Right forelimb (tissue), 1 donor: ENCODE data around the gene ASPN.
"Not testable (repeated sequence)": the region's sequence is repeated elsewhere in the genome, so short reads cannot be mapped to it uniquely, and the experiment has no call there.

Source experiments
- DNase-seq: peaks from one replicate; pipeline ENCODE4 v3.0.0-alpha.2; 2018

Gene ASPN

GRCh38 chr9:92467041-92467440 is 15.3 kb downstream of the ASPN start:
- DNase-seq: no peak

GRCh38 chr9:92463984-92464383 is 18.3 kb downstream of the ASPN start:
- DNase-seq: no peak

DNA sequence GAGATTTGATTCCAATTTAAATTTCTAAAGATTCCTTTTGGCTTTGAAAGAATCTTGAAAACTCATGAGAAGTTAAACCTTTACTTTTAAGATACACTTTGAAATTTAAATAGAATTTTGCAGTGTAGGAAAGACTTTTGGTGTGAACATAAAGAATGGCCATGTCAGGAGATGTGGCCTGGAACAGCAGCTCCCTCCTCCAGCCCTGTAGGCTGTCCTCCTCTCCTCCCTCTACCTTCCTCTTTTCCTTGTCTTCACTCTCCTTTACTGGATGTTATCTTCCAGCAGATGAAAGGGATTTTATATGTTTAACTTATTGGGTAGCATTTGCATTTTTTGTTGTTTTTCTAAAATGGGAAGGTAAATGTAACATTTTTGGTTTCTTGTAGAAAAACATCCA is 18.9 kb downstream of the ASPN start:
- DNase-seq: no peak

DNA sequence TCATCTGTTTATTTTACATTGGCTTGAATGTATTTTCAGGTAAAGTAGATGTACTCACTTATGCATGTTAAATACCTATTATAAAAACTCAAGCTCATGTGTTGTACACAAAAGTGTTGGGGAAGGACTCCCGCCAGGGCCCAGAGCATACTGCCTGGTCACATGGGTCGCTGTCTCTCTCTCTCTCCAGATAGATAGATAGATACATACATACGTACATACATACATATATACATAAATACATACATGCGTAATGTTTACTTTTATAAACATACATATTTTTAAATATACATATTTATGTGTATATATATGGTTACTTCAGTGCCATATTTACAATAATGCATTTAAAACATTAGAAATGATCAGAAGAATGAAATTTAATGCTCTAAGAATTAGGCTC is 24.7 kb downstream of the ASPN start:
- no peak for DNase-seq

- no peak for DNase-seq
These were observed 27.1 kb downstream of the ASPN start for GRCh38 chr9:92455217-92455616.

- DNase-seq: no peak
These were observed 35.8 kb downstream of the ASPN start for GRCh38 chr9:92446536-92446935.

DNA sequence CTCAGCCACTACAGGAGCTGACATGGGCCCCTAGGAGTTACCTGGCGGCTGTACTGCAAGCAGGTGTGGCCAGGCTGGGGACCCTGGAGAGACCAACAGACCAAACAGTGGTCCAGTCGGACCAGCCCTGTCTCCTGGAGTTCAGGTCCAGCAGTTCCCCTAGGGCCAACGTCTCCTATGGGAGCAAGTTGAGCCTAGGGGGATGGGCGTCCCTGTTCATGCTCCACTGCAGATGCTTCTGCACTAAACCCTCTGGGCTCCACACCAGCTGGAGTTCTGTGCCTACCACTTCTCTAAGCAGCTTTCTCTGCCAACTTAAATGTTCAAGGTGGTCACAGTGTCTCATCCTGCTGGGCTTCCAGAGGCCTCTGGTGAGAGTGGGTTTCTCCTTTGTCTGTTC is 37.5 kb downstream of the ASPN start:
- no peak for DNase-seq

DNA sequence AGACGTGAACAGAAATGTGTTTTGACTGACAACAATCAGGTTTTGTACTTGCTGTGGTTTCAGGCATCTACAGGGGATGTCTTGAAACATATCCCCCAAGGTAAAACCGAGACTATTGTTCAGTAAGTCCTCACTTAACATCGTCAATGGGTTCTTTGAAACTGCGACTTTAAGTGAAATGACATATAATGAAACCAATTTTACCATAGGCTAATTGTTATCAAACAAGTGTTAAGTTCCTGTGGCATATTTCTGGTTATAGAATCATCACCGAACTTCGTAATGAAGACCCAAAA is 41.6 kb downstream of the ASPN start:
- DNase-seq: no peak

- no peak for DNase-seq
These were observed 42.2 kb downstream of the ASPN start for GRCh38 chr9:92439921-92440750.

DNA sequence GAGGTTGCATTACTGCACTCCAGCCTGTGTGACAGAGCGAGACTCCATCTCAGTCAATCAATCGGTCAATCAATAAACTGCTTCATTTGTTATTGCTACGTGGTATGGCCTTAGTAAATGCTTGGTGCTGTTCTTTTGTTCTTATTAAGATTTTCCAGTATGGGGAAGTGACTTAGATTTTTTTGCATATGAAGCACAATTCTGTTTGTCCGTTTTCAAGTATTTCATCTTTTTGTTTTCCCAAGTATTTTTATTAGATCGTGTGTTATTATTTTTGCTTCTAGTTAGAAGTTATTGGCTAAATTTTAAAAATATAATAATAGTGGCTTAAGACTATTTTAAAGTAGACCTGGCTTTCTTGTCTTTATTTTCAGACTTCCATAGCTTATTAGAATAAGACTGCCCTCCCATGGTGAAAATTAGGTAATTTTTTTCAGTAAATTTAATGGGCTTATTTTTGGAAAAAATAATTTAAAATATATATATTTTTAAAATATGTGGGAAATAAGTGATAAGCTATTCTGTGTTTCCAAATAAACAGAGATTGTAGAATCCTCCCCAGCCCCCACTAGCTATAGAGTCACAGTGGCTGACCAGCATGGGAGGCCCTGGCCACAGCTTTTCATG is 43.3 kb downstream of the ASPN start:
- DNase-seq: no peak

- DNase-seq: no peak
These were observed 47.0 kb downstream of the ASPN start for GRCh38 chr9:92435263-92435662.

GRCh38 chr9:92432972-92433548 is 49.2 kb downstream of the ASPN start:
- DNase-seq: no peak

- DNase-seq: no peak
These were observed 50.0 kb downstream of the ASPN start for GRCh38 chr9:92432350-92432749.

- DNase-seq: no peak
These were observed 52.5 kb downstream of the ASPN start for GRCh38 chr9:92429836-92430235.

DNA sequence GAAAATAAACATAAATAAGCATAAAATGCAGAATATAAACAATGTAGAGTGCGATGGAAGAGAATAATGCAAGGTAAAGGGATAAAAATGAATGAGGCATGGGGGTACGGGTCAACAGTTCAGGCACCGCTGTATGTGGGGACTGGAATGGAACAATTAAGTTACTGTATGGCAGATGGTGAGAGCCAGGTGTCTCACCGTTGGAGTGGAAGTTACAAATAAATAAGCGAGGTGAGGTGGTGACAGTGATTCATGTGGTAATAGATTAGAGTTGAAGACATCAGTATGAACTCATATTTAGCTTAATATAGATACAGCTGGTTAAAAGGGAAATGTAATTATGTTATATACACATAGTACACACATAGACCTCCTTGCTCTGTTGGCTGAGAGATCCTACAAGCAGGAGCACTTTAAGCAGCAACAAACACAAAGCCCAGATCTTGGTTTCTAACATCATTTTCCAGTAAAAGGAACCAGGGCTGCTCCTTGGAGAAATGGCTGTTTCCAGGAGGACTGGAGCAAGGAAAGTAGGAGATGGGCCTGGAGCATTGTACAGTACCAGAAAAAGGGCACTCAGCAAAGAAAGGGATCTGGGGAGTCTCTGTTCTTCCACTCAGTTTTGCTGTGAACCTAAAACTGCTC is 55.7 kb downstream of the ASPN start:
- DNase-seq: no peak

DNA sequence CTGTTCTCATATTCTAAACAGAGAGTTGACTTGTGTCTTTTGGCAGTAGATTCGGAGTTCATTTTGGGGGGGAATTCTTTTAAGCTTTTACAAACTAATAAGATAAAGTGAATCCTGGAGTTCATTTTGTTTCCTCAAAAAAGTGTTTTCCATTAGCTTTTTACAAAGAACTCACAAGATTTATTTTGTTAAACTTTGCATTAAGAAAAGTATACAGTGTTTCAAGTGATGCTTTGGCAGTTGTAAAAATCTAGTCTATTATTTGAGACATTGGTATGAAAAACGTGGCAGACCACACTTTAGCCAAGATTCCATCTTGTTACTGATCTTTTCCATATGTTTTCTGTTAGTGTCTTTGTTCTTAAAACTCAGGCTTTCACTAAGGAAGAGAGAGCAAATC is 56.8 kb downstream of the ASPN start:
- no peak for DNase-seq

DNA sequence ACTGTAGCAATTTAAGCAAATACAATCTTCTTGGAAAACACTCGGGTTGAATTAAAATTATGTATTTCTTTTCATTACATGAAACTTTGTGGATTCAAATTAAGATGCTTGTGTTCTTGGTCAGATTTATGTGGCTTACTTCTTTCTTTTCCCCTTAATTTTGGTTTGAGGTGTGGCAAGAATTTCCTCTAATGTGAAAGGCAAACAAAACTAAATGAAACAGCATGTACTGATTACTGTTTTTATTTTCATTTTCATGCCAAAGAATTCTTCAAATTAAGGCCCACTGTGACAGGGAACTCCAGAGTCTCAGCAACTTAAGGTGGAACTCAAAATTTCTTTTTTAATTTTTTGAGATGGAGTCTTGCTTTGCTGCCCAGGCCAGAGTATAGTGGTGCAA is 58.0 kb downstream of the ASPN start, which contains the start of gene OMD:
Gene OMD (minus strand): TSS at position 132 of the 400 bp plus-strand sequence. CDS start 6,913 bp downstream, outside the sequence.
- no peak for DNase-seq

GRCh38 chr9:92423612-92424011 is 58.7 kb downstream of the ASPN start:
- DNase-seq: no peak

GRCh38 chr9:92422611-92423338 is 59.5 kb downstream of the ASPN start:
- no peak for DNase-seq

GRCh38 chr9:92414566-92414965 is 67.7 kb downstream of the ASPN start:
- no peak for DNase-seq

DNA sequence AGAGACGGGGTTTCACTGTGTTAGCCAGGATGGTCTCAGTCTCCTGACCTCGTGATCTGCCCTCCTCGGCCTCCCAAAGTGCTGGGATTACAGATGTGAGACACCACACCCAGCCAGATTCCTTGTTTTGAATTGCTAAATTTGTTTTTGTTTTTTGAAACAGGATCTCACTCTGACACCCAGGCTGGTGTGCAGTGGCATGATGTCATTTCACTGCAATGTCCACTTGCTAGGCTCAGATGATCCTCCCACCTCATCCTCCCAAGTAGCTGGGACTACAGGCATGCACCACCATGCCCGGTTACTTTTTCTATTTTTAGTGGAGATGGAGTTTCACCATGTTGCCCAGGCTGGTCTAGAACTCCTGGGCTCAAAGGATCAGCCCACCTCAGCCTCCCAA is 71.1 kb downstream of the ASPN start:
- not testable (repeated sequence) for DNase-seq

GRCh38 chr9:92408747-92409478 is 73.4 kb downstream of the ASPN start:
- no peak for DNase-seq
